ENCODE results near the gene UBIAD1.
"Not testable (repeated sequence)": the region's sequence is repeated elsewhere in the genome, so short reads cannot be mapped to it uniquely, and the experiment has no call there.

Gene UBIAD1

DNA sequence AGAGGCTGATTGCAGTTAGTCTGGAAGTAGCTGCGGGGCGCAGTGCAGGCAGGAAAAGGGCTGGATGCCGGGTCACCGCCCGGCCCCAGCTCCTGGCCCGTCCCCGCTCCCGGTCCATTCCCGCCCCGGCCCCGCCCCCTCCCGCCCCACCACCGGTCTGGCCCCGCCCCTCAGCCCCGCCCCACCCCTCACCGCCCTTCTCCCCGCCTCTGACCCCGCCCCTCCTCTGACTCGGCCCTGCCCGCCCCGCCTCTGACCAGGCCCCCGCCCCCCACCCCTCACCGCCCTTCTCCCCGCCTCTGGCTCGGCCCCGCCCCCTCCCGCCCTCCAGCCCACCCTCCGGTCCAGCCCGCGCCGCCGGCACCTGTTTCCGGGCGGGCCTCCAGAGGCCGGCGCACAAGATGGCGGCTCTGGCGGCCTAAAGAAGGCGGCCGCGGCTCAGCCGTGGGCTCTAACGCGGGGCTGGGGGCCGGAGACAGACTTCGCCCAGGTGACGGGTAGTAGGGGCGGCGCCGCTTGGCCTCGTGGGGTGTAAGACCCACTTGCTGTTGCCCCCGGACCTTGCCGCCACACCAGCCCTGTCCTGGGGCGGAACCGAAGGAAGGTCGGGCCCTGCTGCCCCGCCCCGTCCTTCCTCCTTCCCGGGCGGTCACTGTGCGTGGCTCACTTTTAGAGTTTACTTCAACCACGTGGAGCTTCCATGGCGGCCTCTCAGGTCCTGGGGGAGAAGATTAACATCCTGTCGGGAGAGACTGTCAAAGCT lies at the start of gene UBIAD1:
TSS of gene UBIAD1 (plus strand) at position 367 of the 763 bp plus-strand sequence. CDS start at position 701, 334 bp downstream.
- DNase-seq (ENCODE audit: low read depth): peak; percentile 77

DNA sequence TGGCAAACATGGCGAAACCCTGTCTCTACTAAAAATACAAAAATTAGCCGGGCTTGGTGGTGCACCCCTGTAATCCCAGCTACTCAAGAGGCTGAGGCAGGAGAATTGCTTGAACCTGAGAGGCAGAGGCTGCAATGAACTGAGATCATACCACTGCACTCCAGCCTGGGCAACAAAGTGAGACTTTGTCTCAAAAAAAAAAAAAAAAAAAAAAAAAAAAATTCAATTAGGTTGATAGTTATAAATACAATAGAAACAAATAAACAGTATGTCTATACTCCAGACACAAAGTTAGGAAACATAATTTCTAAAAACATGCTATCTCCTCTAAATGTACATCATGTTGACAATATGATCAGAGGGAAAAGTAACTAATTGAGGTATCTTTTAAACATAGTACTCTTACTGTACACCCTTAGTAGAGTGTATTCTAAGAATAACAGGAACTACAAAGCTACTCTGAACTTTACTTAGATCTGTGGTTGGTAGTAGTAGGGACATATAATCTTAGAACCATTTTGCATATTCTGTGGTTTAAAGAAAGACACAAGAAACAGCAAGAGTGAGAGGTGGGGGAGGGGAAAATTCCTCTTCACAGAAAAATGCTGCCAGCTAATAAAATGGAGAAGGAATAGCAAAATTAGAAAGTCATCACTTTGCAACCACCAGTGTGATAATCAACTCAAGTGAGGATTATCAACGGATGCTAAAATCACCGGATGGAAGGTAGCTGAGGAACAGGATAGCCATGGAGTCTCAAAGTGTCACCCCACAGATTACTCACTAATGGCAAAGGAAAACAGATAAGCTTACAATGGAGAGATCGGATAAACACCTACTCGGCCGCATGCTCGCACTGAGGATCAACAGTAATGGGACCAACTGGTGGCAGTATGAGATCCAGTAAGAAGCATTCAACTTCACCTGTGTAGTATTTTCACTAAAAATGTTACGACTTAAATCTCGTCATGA lies 45.6 kb upstream of the UBIAD1 start:
- no peak for DNase-seq (ENCODE audit: low read depth)

DNA sequence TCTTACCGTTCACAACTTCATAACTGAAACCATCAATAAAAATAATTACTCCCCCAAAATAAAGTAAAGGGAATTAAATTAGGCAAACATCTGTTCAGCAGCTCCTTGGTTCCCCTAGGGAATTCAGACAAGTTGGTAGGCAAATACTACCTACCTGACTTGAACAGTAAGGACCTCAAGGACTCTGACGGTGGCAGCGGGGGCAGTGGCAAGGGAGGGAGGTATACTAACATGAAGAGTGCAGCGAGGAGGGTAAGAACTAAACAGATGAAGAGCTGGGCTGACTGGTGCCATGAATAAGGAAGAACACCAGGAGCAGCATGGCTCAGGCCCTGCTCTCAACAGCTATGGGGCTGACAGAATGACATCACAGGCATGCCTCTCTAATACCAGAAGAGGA lies 43.8 kb upstream of the UBIAD1 start:
- DNase-seq (ENCODE audit: low read depth): no peak

DNA sequence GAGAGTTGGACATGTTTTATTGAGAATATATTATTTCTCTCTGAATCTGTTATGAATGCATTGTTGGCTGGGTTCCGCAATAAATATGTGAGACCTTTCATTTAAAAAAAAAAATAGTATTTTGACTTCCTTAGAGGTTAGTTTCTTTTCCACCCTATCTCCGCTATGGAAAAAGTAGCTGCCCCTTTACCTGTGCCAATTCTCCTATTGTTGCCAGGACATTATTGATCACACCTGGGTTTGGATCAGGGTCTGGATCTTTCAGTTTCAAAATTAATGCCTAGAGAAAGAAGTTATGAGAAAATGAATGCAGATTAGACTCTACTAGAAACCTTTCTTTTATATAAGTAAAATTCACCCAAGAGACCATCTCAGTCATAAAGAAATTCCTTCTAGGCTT lies 39.8 kb upstream of the UBIAD1 start:
- DNase-seq (ENCODE audit: low read depth): no peak

DNA sequence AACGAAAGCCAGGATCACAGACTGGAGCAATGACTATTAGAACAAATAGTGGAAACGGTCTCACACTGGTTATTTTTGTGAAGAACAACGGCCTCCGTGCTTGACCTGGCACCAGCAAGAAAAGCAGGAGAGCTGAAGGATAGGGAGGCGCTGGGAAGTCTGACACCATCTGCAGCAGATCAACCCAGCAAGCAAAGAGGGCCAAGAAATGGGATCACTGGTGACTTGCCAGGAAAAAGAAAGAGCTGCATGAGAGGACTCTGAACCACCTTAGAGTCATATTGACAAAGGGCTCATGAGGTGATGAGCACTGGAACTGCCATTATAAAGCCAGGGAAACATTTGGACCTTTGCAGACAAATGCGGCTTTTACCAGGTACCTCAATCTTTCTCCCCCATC lies 35.6 kb upstream of the UBIAD1 start:
- no peak for DNase-seq (ENCODE audit: low read depth)

DNA sequence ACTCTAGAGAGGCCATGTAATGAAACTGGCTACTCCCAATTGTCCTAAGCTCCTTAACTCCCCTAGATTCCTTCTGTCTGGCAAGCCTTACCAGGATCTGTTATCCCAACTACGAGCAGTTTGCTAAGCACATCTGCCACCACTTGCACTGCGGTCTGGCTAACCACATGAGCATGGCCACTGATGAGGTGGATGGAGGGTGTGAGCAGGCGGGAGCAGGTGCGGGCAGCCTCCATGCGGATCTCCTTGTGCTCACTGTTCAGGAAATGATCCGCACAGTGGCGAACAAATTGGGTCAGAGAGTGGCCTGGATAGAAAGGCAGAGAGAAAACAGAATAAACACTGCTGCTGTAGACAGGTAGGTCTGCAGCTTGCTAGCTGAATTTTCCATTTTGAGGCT lies 34.7 kb upstream of the UBIAD1 start:
- DNase-seq (ENCODE audit: low read depth): no peak

DNA sequence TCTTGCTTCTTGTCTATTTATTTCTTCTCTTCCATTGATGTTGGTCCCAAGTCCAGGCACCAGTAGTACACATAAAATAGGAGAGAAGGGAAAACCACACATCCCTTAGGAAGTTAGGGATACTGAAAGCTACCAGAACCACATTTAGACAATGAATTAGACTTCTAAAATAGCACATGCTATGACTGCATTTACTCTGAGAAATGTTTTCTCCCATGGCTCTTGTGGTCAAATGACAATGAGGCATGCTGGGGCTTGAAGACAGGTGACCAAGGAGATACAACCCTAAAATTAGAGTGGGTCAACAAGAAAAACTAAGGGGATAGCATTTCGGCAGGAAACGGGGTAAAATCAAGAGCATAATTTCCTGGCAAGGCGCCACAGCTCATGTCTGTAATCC lies 27.8 kb upstream of the UBIAD1 start:
- no peak for DNase-seq (ENCODE audit: low read depth)

- no peak for DNase-seq (ENCODE audit: low read depth)
These were observed 26.9 kb upstream of the UBIAD1 start for GRCh38 chr1:11245904-11246719.

GRCh38 chr1:11248169-11248568 lies 24.8 kb upstream of the UBIAD1 start:
- DNase-seq (ENCODE audit: low read depth): no peak

DNA sequence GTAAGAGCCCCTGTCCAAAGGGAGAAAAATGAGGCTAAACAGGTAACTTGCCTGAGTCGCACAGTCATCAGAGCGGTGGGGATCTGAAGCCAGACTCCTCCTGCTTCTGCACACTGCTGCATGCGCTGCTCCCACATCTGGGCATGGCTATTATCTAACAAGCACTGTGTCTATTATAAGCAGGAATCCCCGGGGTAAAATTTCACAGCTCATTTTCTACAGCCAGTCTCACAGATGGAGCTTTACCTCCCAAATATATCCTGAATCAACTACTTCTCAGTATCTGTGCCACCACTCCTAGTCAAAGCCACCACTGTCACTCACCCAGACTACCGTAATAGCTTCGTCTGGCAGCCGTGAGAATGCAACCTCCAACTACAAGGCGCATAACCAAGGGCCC lies 20.5 kb upstream of the UBIAD1 start:
- no peak for DNase-seq (ENCODE audit: low read depth)

DNA sequence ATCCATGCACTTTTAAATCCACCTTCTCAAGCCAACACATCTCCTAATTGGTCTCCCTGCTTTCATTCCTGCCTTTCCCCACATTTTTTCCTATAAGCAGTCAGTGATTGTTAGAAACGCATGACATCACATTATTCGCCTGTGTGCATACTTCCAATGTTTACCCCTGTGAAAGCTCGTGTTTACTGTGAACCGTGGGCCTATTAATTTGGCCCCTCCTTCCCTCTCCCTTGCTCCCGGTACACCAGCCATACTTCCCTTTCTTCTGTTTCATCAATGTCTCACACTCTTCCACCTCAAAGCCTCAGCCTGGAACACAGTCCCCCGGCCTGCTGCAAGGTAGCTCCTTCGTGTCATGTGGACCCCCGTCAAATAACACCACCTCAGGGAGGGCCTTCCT lies 19.8 kb upstream of the UBIAD1 start:
- no peak for DNase-seq (ENCODE audit: low read depth)

DNA sequence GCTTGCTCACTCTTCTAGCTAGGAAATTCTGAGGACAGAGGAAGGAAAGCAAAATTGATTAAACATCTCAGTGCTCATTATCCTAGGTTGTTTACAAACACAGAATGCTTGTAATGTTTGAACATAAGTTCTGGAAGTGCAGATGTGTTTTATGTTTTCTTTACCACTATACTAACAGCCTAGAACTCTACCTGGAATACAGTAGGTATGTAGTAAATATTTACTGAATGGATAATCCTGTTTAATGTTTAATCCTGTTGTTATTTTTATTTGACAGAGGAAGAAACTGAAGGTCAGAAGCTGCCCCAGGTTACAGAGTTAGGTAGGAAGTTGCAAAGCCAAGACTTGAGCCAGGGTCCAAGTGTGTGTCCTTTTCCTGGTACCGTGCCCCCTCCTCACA lies 16.7 kb upstream of the UBIAD1 start:
- no peak for DNase-seq (ENCODE audit: low read depth)

- DNase-seq (ENCODE audit: low read depth): peak; percentile 94
These were observed 10.6 kb upstream of the UBIAD1 start, which contains the start of gene MTOR for GRCh38 chr1:11262171-11263049. MTOR (minus strand) TSS chr1:11262551; CDS start chr1:11259409, 3,142 bp downstream.

GRCh38 chr1:11266268-11267074 lies 6.5 kb upstream of the UBIAD1 start:
- no peak for DNase-seq (ENCODE audit: low read depth)

- DNase-seq (ENCODE audit: low read depth): not testable (repeated sequence)
These were observed 5.4 kb upstream of the UBIAD1 start for GRCh38 chr1:11267350-11268337.

- no peak for DNase-seq (ENCODE audit: low read depth)
These were observed 510 bp upstream of the UBIAD1 start for GRCh38 chr1:11272544-11272831.

DNA sequence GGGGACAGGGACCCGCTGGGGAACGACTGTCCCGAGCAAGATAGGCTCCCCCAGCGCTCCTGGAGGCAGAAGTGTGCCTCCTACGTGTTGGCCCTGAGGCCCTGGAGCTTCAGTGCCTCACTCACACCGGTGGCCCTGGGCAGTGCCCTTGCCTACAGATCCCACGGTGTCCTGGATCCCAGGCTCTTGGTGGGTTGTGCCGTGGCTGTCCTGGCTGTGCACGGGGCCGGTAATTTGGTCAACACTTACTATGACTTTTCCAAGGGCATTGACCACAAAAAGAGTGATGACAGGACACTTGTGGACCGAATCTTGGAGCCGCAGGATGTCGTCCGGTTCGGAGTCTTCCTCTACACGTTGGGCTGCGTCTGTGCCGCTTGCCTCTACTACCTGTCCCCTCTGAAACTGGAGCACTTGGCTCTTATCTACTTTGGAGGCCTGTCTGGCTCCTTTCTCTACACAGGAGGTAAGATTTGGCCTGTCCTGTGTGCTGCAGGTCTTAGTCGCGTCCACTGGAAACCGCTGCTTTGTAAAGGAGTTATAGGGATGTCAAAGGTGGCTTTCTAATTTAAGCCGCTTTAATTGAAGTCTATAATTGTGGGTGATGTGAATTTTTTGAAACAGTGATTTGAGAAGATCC lies 717 bp downstream of the UBIAD1 start:
- no peak for DNase-seq (ENCODE audit: low read depth)

DNA sequence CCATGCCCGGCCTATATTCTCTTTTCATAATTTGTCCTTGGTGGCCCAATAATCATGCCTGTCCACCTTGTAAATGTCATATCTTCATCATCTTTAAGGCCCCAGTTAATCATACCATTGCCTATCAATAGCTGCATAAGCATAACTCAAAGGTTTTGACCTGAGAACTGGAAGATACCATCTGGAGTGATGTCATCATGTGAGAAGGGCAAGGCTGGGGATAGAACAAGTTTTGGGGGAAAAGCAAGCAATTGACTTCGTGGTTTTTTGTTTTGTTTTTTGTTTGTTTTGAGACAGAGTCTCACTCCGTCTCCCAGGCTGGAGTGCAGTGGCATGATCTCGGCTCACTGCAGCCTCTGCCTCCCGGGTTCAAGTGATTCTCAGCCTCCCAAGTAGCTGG lies 6.2 kb downstream of the UBIAD1 start:
- no peak for DNase-seq (ENCODE audit: low read depth)

DNA sequence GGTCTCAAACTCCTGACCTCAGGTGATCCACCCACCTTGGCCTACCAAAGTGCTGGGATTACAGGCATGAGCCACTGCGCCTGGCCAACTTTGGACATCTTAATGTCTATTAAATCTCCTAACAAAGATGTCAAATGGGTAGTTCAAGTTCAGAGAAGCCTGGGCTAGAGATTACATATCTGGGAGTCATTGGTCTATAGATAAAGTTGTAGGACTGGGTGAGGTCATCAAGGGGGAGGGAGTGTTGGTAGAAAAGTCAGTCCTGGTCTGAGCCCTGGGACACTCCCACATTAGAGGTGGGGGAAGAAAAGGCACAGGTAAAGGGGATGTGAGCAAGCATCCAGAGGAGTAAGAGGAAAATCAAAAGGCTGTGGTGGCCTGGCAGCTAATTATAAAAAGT lies 6.6 kb downstream of the UBIAD1 start:
- DNase-seq (ENCODE audit: low read depth): no peak
